Activated naive CD8-positive, alpha-beta T cell treated with anti-CD3 and anti-CD28 coated beads, Interleukin-2, amount 50 U/mL, for 24 hours (primary cell): Measurements from ENCODE around the gene BBC3.
A peak's percentile ranks its signal among the peaks of the same experiment; 100 is the strongest.
"Not testable (repeated sequence)": the region's sequence is repeated elsewhere in the genome, so short reads cannot be mapped to it uniquely, and the experiment has no call there.

Source experiments
- ATAC-seq: fragments of 150-1000 bp; cut with Tn5 transposase; one replicate; pipeline ENCODE4 v1.10.0; 2021
- DNase-seq: peaks from one replicate; pipeline ENCODE4 v3.0.0; 2021
- H3K27ac Mint-ChIP-seq: one replicate; pipeline ENCODE4 v1.8.0; 2021; ENCODE audit warnings: mild to moderate bottlenecking, mixed read lengths
- H3K27me3 Mint-ChIP-seq: one replicate; pipeline ENCODE4 v1.8.0; 2021; ENCODE audit warnings: mixed read lengths
- H3K36me3 Mint-ChIP-seq: one replicate; pipeline ENCODE4 v1.8.0; 2021; ENCODE audit warnings: low read depth, mixed read lengths
- H3K4me1 Mint-ChIP-seq: one replicate; pipeline ENCODE4 v1.8.0; 2021; ENCODE audit warnings: mixed read lengths
- H3K4me3 Mint-ChIP-seq: one replicate; pipeline ENCODE4 v1.8.0; 2021; ENCODE audit warnings: mild to moderate bottlenecking, moderate library complexity, mixed read lengths
- H3K9me3 Mint-ChIP-seq: one replicate; pipeline ENCODE4 v1.8.0; 2021; ENCODE audit warnings: mixed read lengths

The BBC3 gene

GRCh38 chr19:47266401-47266941 is 35.5 kb upstream of the BBC3 start:
- Mint-ChIP-seq H3K27me3 (no peaks in the 10 kb centered on the region), H3K9me3 (no peaks in the 10 kb centered on the region), H3K36me3 (peaks cover 16% of the 10 kb centered on the region), H3K4me1 (peaks cover 2% of the 10 kb centered on the region), H3K27ac (peak overlapping the region; percentile 27), H3K4me3 (no peak overlapping the region)
- DNase-seq (no peak), ATAC-seq (no peak)

GRCh38 chr19:47264629-47265028 is 33.6 kb upstream of the BBC3 start:
- Mint-ChIP-seq H3K27ac (no peak overlapping the region), H3K4me3 (no peak overlapping the region), H3K36me3 (peaks cover 29% of the 10 kb centered on the region), H3K9me3 (no peaks in the 10 kb centered on the region), H3K27me3 (no peaks in the 10 kb centered on the region), H3K4me1 (peaks cover 4% of the 10 kb centered on the region)
- ATAC-seq (no peak), DNase-seq (no peak)

- peaks cover 24% of the 10 kb centered on the region for H3K4me1 Mint-ChIP-seq
- H3K4me3 Mint-ChIP-seq, DNase-seq, H3K27me3 Mint-ChIP-seq, H3K27ac Mint-ChIP-seq, ATAC-seq, H3K9me3 Mint-ChIP-seq: not testable (repeated sequence)
- H3K36me3 Mint-ChIP-seq, result peaks cover 33% of the 10 kb centered on the region
Measured at GRCh38 chr19:47261946-47262793, 31.2 kb upstream of the BBC3 start.

GRCh38 chr19:47260476-47260875 is 29.5 kb upstream of the BBC3 start:
- Mint-ChIP-seq H3K4me3 (no peak overlapping the region), H3K27ac (no peak overlapping the region)

GRCh38 chr19:47258895-47259555 is 28.0 kb upstream of the BBC3 start:
- no peaks in the 10 kb centered on the region for H3K9me3 Mint-ChIP-seq
- H3K36me3 Mint-ChIP-seq, result peaks cover 23% of the 10 kb centered on the region
- no peaks in the 10 kb centered on the region for H3K27me3 Mint-ChIP-seq
- H3K4me1 Mint-ChIP-seq, result peaks cover 31% of the 10 kb centered on the region
- no peak for DNase-seq
- H3K27ac Mint-ChIP-seq, result peak overlapping the region; percentile 42
- ATAC-seq, result no peak
- peak overlapping the region; percentile 50 for H3K4me3 Mint-ChIP-seq

More at GRCh38 chr19:47260476-47260875, 29.5 kb upstream of the BBC3 start:
- no peak for ATAC-seq
- Mint-ChIP-seq H3K4me1 (peaks cover 31% of the 10 kb centered on the region), H3K36me3 (peaks cover 30% of the 10 kb centered on the region), H3K27me3 (no peaks in the 10 kb centered on the region), H3K9me3 (no peaks in the 10 kb centered on the region)
- no peak for DNase-seq

- H3K27ac Mint-ChIP-seq, result no peak overlapping the region
- no peaks in the 10 kb centered on the region for H3K9me3 Mint-ChIP-seq
- peaks cover 23% of the 10 kb centered on the region for H3K36me3 Mint-ChIP-seq
- ATAC-seq (no peak), DNase-seq (no peak)
- H3K27me3 Mint-ChIP-seq, result no peaks in the 10 kb centered on the region
- H3K4me1 Mint-ChIP-seq, result peaks cover 31% of the 10 kb centered on the region
- H3K4me3 Mint-ChIP-seq, result peak overlapping the region; percentile 50
Measured at GRCh38 chr19:47258434-47258833, 27.4 kb upstream of the BBC3 start.

- H3K4me1 Mint-ChIP-seq, result peaks cover 31% of the 10 kb centered on the region
- H3K36me3 Mint-ChIP-seq, result peaks cover 23% of the 10 kb centered on the region
- no peaks in the 10 kb centered on the region for H3K27me3 Mint-ChIP-seq
- peak overlapping the region; percentile 90 for H3K4me3 Mint-ChIP-seq
- peak overlapping the region; percentile 89 for H3K27ac Mint-ChIP-seq
- no peak for DNase-seq
- no peaks in the 10 kb centered on the region for H3K9me3 Mint-ChIP-seq
- no peak for ATAC-seq
Measured at GRCh38 chr19:47257411-47258169, 26.6 kb upstream of the BBC3 start.

- peak overlapping the region; percentile 90 for H3K4me3 Mint-ChIP-seq
- H3K9me3 Mint-ChIP-seq, result no peaks in the 10 kb centered on the region
- no peaks in the 10 kb centered on the region for H3K27me3 Mint-ChIP-seq
- H3K27ac Mint-ChIP-seq, result peak overlapping the region; percentile 89
- peaks cover 21% of the 10 kb centered on the region for H3K36me3 Mint-ChIP-seq
- peak; percentile 100 for DNase-seq
- peaks cover 29% of the 10 kb centered on the region for H3K4me1 Mint-ChIP-seq
- ATAC-seq, result peak; percentile 87
Measured at GRCh38 chr19:47256693-47257410, 25.9 kb upstream of the BBC3 start.

GRCh38 chr19:47255879-47256692 is 25.1 kb upstream of the BBC3 start, which contains the start of gene CCDC9:
TSS of gene CCDC9 (plus strand) at chr19:47256525. CDS start at chr19:47258401, 1,876 bp downstream.
- peak within 1 kb of the TSS; percentile 92 for H3K27ac Mint-ChIP-seq
- no peaks in the 10 kb centered on the region for H3K9me3 Mint-ChIP-seq
- peak within 1 kb of the TSS; percentile 90 for H3K4me3 Mint-ChIP-seq
- DNase-seq, result peak; percentile 97
- peaks cover 29% of the 10 kb centered on the region for H3K4me1 Mint-ChIP-seq
- H3K27me3 Mint-ChIP-seq, result no peaks in the 10 kb centered on the region
- peak; percentile 74 for ATAC-seq
- H3K36me3 Mint-ChIP-seq, result peaks cover 17% of the 10 kb centered on the region

GRCh38 chr19:47253970-47254369 is 23.0 kb upstream of the BBC3 start:
- Mint-ChIP-seq H3K27ac (no peak overlapping the region), H3K27me3 (no peaks in the 10 kb centered on the region), H3K9me3 (no peaks in the 10 kb centered on the region), H3K4me3 (no peak overlapping the region), H3K4me1 (peaks cover 21% of the 10 kb centered on the region), H3K36me3 (peaks cover 1% of the 10 kb centered on the region)
- DNase-seq (no peak), ATAC-seq (no peak)

GRCh38 chr19:47253467-47253881 is 22.5 kb upstream of the BBC3 start:
- Mint-ChIP-seq H3K27ac (no peak overlapping the region), H3K27me3 (no peaks in the 10 kb centered on the region), H3K36me3 (no peaks in the 10 kb centered on the region), H3K4me3 (no peak overlapping the region), H3K4me1 (peaks cover 18% of the 10 kb centered on the region), H3K9me3 (no peaks in the 10 kb centered on the region)
- DNase-seq (no peak), ATAC-seq (no peak)

- not testable (repeated sequence) for H3K4me3 Mint-ChIP-seq, H3K9me3 Mint-ChIP-seq
Measured at GRCh38 chr19:47253016-47253415, 22.0 kb upstream of the BBC3 start.

GRCh38 chr19:47247308-47247990 is 16.4 kb upstream of the BBC3 start:
- Mint-ChIP-seq H3K4me3 (peak overlapping the region; percentile 6), H3K27me3 (no peaks in the 10 kb centered on the region), H3K9me3 (no peaks in the 10 kb centered on the region), H3K36me3 (no peaks in the 10 kb centered on the region), H3K4me1 (peaks cover 22% of the 10 kb centered on the region), H3K27ac (no peak overlapping the region)
- ATAC-seq (no peak), DNase-seq (peak; percentile 85)

More at GRCh38 chr19:47253016-47253415, 22.0 kb upstream of the BBC3 start:
- ATAC-seq, DNase-seq, H3K27ac Mint-ChIP-seq, H3K36me3 Mint-ChIP-seq, H3K27me3 Mint-ChIP-seq: not testable (repeated sequence)
- peaks cover 16% of the 10 kb centered on the region for H3K4me1 Mint-ChIP-seq
